GM23338 (cell line): ENCODE data around the gene TYK2. TPM values are rescaled to one million over a fixed set of nuclear protein-coding genes. Genes with fewer than 3 reads are reported as not detected.

ENCODE experiments used
- ATAC-seq: fragments of 200-7000 bp; cut with Tn5 transposase; 3 replicates; pipeline ENCODE4 v1.9.1; 2020
- DNase-seq: peaks from one replicate; pipeline ENCODE4 v3.0.0-alpha.2; 2015; ENCODE audit warnings: low spot score
- H2AFZ ChIP-seq: fragments of 200-600 bp; sonication (generic); 2 replicates; pipeline ENCODE4 v1.8.0; 2016; ENCODE audit warnings: antibody characterized with exemption, mild to moderate bottlenecking, moderate library complexity
- H3F3A ChIP-seq: fragments of 200-600 bp; sonication (generic); replicated peaks from 2 replicates; pipeline ENCODE4 v1.8.0; 2017; ENCODE audit warnings: antibody characterized with exemption, mixed run types, low read depth
- H3K27ac ChIP-seq: fragments of 200-600 bp; sonication (generic); 2 replicates; pipeline ENCODE4 v1.6.1; 2016; ENCODE audit warnings: low read depth
- H3K27me3 ChIP-seq: fragments of 200-600 bp; sonication (generic); 2 replicates; pipeline ENCODE4 v1.8.0; 2016; ENCODE audit warnings: mild to moderate bottlenecking, mixed run types, moderate library complexity; ENCODE audit not compliant: insufficient read depth
- H3K36me3 ChIP-seq: fragments of 200-600 bp; sonication (generic); 2 replicates; pipeline ENCODE4 v1.8.0; 2016; ENCODE audit warnings: mild to moderate bottlenecking; ENCODE audit not compliant: insufficient read depth
- H3K4me1 ChIP-seq: fragments of 200-600 bp; sonication (generic); 2 replicates; pipeline ENCODE4 v1.8.0; 2016; ENCODE audit warnings: mild to moderate bottlenecking, moderate library complexity; ENCODE audit not compliant: insufficient read depth
- H3K4me2 ChIP-seq: fragments of 200-600 bp; sonication (generic); 2 replicates; pipeline ENCODE4 v1.7.1; 2017; ENCODE audit warnings: mixed run types
- H3K4me3 ChIP-seq: fragments of 200-600 bp; sonication (generic); 2 replicates; pipeline ENCODE4 v1.6.1; 2016; ENCODE audit warnings: mixed run types
- H3K79me2 ChIP-seq: fragments of 200-600 bp; sonication (generic); replicated peaks from 2 replicates; pipeline ENCODE4 v1.8.0; 2017; ENCODE audit warnings: mild to moderate bottlenecking; ENCODE audit not compliant: insufficient read depth
- H3K9me2 ChIP-seq: fragments of 200-600 bp; sonication (generic); 2 replicates; pipeline ENCODE4 v1.8.0; 2017; ENCODE audit not compliant: insufficient read depth
- H4K20me1 ChIP-seq: fragments of 200-600 bp; sonication (generic); replicated peaks from 2 replicates; pipeline ENCODE4 v1.8.0; 2017; ENCODE audit warnings: mild to moderate bottlenecking; ENCODE audit not compliant: insufficient read depth
- H3K27ac Mint-ChIP-seq: 2 replicates; pipeline ENCODE4 v1.8.0; 2020; ENCODE audit warnings: inconsistent platforms, mild to moderate bottlenecking, moderate library complexity, mixed read lengths
- H3K27me3 Mint-ChIP-seq: 3 replicates; pipeline ENCODE4 v1.8.0; 2022; ENCODE audit warnings: low read depth, mild to moderate bottlenecking, moderate library complexity, mixed read lengths, inconsistent platforms; ENCODE audit not compliant: insufficient read depth, poor library complexity
- H3K36me3 Mint-ChIP-seq: 3 replicates; pipeline ENCODE4 v1.8.0; 2021; ENCODE audit warnings: low read depth, mild to moderate bottlenecking, inconsistent platforms, moderate library complexity, mixed read lengths
- H3K4me1 Mint-ChIP-seq: 3 replicates; pipeline ENCODE4 v1.8.0; 2020; ENCODE audit warnings: mild to moderate bottlenecking, inconsistent platforms, mixed read lengths
- H3K4me3 Mint-ChIP-seq: 3 replicates; pipeline ENCODE4 v1.8.0; 2021; ENCODE audit warnings: moderate library complexity, mild to moderate bottlenecking, inconsistent platforms, mixed read lengths
- H3K9me3 Mint-ChIP-seq: 3 replicates; pipeline ENCODE4 v1.8.0; 2020; ENCODE audit warnings: moderate library complexity, mild to moderate bottlenecking, inconsistent platforms, mixed read lengths
- CREB1 ChIP-seq: fragments of 250-450 bp; sonication (Bioruptor Pico); IDR thresholded peaks from 2 replicates; pipeline ENCODE4 v1.5.0; 2020; ENCODE audit warnings: low read depth, mild to moderate bottlenecking, moderate library complexity
- CTCF ChIP-seq, 2 experiments: fragments of 200-600 bp in 1 of 2; sonication (generic) in 1 of 2; conservative IDR thresholded peaks; 2 replicates each; pipeline versions ENCODE4 v1.5.1 to v1.6.1; 2016 to 2017; ENCODE audit warnings: antibody characterized with exemption in 2 of 2, low read depth in 2 of 2, mild to moderate bottlenecking in 2 of 2, moderate library complexity in 1 of 2
- EZH2 ChIP-seq: fragments of 200-600 bp; sonication (generic); IDR thresholded peaks from one replicate; pipeline ENCODE4 v1.8.0; 2017; ENCODE audit warnings: antibody characterized with exemption, mild to moderate bottlenecking, low read depth; ENCODE audit not compliant: unreplicated experiment
- EZH2phosphoT487 ChIP-seq: fragments of 200-600 bp; sonication (generic); IDR thresholded peaks from one replicate; pipeline ENCODE4 v1.8.1; 2018; ENCODE audit warnings: antibody characterized with exemption; ENCODE audit not compliant: unreplicated experiment
- JUNB ChIP-seq: IDR thresholded peaks from one replicate; pipeline ENCODE4 v1.6.1; 2016; ENCODE audit warnings: antibody characterized with exemption; ENCODE audit not compliant: unreplicated experiment
- NANOG ChIP-seq: IDR thresholded peaks from 2 replicates; pipeline ENCODE4 v1.6.1; 2016; ENCODE audit warnings: antibody characterized with exemption, borderline replicate concordance
- REST ChIP-seq: IDR thresholded peaks from one replicate; pipeline ENCODE4 v1.6.1; 2018; ENCODE audit warnings: antibody characterized with exemption; ENCODE audit not compliant: unreplicated experiment
- ZNF114 ChIP-seq: fragments of 250-450 bp; sonication (Bioruptor Pico); IDR thresholded peaks from 2 replicates; pipeline ENCODE4 v1.5.0; 2020; ENCODE audit warnings: mild to moderate bottlenecking, moderate library complexity
- ZNF331 ChIP-seq: fragments of 250-450 bp; sonication (Bioruptor Pico); IDR thresholded peaks from 2 replicates; pipeline ENCODE4 v1.5.0; 2020; ENCODE audit warnings: low read depth, mild to moderate bottlenecking, moderate library complexity
- ZNF462 ChIP-seq: fragments of 250-450 bp; sonication (Bioruptor Pico); IDR thresholded peaks from 2 replicates; pipeline ENCODE4 v1.5.0; 2020; ENCODE audit warnings: mild to moderate bottlenecking, moderate library complexity
- polyA plus RNA-seq: library from polyadenylated mRNA; unstranded; fragments of >200 nt; fragmentation: Nextera tagmentation; extraction: Ambion mirVana; gene quantifications from 2 replicates; pipeline ENCODE4 v1.2.1, GENCODE V29; 2016
- total RNA-seq: library from RNA; depleted of rRNA; stranded (reverse); fragments of >200 nt; shearing (Covaris generic); gene quantifications from 2 replicates; pipeline ENCODE4 v1.2.3, GENCODE V29; 2014

TYK2 gene
- total and polyA plus RNA-seq, 2 experiments from 2014 or later = 29.1 to 30.7 TPM

GRCh38 chr19:10364644-10365043 lies 15.7 kb downstream of the TYK2 start:
- H3K36me3 ChIP-seq = no peaks in the 10 kb centered on the region; the same call in 1 of the 2 replicates
- ATAC-seq = no peak
- H2AFZ ChIP-seq = no peak overlapping the region

More at GRCh38 chr19:10364644-10365043, 15.7 kb downstream of the TYK2 start:
- no peak for TF ChIP-seq CREB1
- no peak for TF ChIP-seq ZNF114 (CRISPR knock-in tag)
- TF ChIP-seq NANOG = no peak
- TF ChIP-seq CTCF (conservative IDR thresholded peaks at IDR 0.05; ENCODE audit: low read depth in 2 of 2) = no peak
- TF ChIP-seq ZNF331 (CRISPR knock-in tag) = no peak
- TF ChIP-seq JUNB = no peak
- no peak for TF ChIP-seq EZH2
- no peak for TF ChIP-seq ZNF462 (CRISPR knock-in tag)
- TF ChIP-seq REST = no peak
- no peak for TF ChIP-seq EZH2phosphoT487
- Mint-ChIP-seq H3K36me3 (peaks cover 36% of the 10 kb centered on the region), H3K9me3 (no peaks in the 10 kb centered on the region; the same call in 2 of the 3 replicates), H3K4me1 (no peaks in the 10 kb centered on the region), H3K4me3 (no peak overlapping the region), H3K27me3 (peaks cover 9% of the 10 kb centered on the region), H3K27ac (no peak overlapping the region)
- no peak overlapping the region for H3K4me2 ChIP-seq
- H4K20me1 ChIP-seq = 0 out of 2 replicates have a peak, but pooled peaks cover 3% of the 10 kb centered on the region
- no peaks in the 10 kb centered on the region for H3F3A ChIP-seq
- no peaks in the 10 kb centered on the region for H3K27me3 ChIP-seq
- no peaks in the 10 kb centered on the region for H3K79me2 ChIP-seq
- no peak overlapping the region for H3K27ac ChIP-seq
- no peak for DNase-seq
- H3K4me3 ChIP-seq = no peak overlapping the region
- no peaks in the 10 kb centered on the region for H3K9me2 ChIP-seq
- no peaks in the 10 kb centered on the region for H3K4me1 ChIP-seq
